ENCODE measurements around the gene NIFK. TPM values are rescaled to one million over a fixed set of nuclear protein-coding genes. Genes with fewer than 3 reads are reported as not detected.

Gene NIFK
- total and polyA plus RNA-seq, 2 donors (not counting 1 experiment from before 2014, with no cell fraction given) = 9.2 to 56.3 TPM

DNA sequence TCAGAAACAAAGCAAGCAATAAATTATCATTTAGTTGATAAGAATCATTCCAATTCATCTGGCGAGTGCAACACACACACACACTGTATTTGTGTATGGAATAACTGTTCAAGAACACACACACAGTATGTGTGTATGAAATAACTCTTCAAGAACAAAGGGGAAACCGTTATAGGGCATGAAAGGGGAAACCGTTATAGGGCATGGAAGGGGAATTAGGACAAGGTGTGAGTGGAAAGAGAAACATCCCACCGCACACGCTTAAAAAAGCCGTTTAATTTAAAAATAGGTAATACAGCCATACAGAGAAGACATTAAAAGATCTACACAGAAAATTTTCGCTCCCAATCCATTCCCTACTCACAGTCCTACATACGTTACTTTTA is 18.2 kb upstream of the NIFK start:
- 0% methylated on average over 2 of the region's 8 CpGs for WGBS (ENCODE audit: insufficient coverage)
- Histone ChIP-seq H4K20me1 (ENCODE audit: control insufficient read depth, insufficient read depth, low read length, poor library complexity, severe bottlenecking) (no peaks in the 10 kb centered on the region), H3K27me3 (replicated peaks in 1 of 4; ENCODE audit: control extremely low read depth in 1 of 4, control insufficient read depth in 3 of 4, insufficient read depth in 4 of 4, low read length in 3 of 4) (no peaks in the 10 kb centered on the region), H3K9ac (ENCODE audit: low read length) (peak overlapping the region; percentile 96), H3K4me2 (replicated peaks; ENCODE audit: low read depth, low read length, poor library complexity, severe bottlenecking) (peak overlapping the region; percentile 91), H2AFZ (ENCODE audit: insufficient read depth, low read depth, low read length, poor library complexity, severe bottlenecking) (peak overlapping the region; percentile 82), H3K4me1 (ENCODE audit: control insufficient read depth in 2 of 2, insufficient read depth in 2 of 2, low read length in 2 of 2) (peaks cover 14 to 19% of the 10 kb centered on the region in 2 donors), H3K36me3 (replicated peaks in 1 of 2; ENCODE audit: control extremely low read depth in 1 of 2, control insufficient read depth in 1 of 2, extremely low read depth in 1 of 2, insufficient read depth in 2 of 2, low read length in 1 of 2) (peaks cover 0 to 19% of the 10 kb centered on the region in 2 experiments), H3K79me2 (ENCODE audit: control insufficient read depth, insufficient read depth, low read length) (peaks cover 28% of the 10 kb centered on the region), H3K4me3 (ENCODE audit: control extremely low read depth in 1 of 5, extremely low read depth in 1 of 5, insufficient read depth in 1 of 5, low read depth in 2 of 5, low read length in 4 of 5) (peak overlapping the region; percentile 58 to 99 (median 80)), H3K27ac (ENCODE audit: low read length in 2 of 2) (peak overlapping the region; percentile 22 to 72), H3K9me3 (ENCODE audit: control extremely low read depth in 1 of 3, control insufficient read depth in 2 of 3, insufficient read depth in 1 of 3, low read length in 2 of 3) (no peaks in the 10 kb centered on the region)
- Mint-ChIP-seq H3K4me1 (peaks cover 27% of the 10 kb centered on the region), H3K9me3 (ENCODE audit: insufficient read depth) (no peaks in the 10 kb centered on the region), H3K27me3 (no peaks in the 10 kb centered on the region), H3K27ac (peak overlapping the region; percentile 96), H3K4me3 (peak overlapping the region; percentile 90)
- intact Hi-C loops (cut with micrococcal nuclease) = loop anchor here (1.0 kb wide), 3 partner anchors 18 to 225 kb away; partner anchors contain the start of genes CLASP1 and RNU4ATAC
- POLR2A ChIA-PET = interaction anchor here (1.6 kb wide), 1 partner anchor 18 kb away, joined by 11 read pairs; the partner anchor contains the start of gene NIFK
- CTCF ChIA-PET = interaction anchor here (1.3 kb wide), 1 partner anchor 224 kb away, joined by 3 read pairs; the partner anchor contains the start of gene RNU4ATAC
- DNase-seq = no peak
- ATAC-seq (ENCODE audit: low read depth) = no peak
- TF ChIP-seq, protein P1, sequence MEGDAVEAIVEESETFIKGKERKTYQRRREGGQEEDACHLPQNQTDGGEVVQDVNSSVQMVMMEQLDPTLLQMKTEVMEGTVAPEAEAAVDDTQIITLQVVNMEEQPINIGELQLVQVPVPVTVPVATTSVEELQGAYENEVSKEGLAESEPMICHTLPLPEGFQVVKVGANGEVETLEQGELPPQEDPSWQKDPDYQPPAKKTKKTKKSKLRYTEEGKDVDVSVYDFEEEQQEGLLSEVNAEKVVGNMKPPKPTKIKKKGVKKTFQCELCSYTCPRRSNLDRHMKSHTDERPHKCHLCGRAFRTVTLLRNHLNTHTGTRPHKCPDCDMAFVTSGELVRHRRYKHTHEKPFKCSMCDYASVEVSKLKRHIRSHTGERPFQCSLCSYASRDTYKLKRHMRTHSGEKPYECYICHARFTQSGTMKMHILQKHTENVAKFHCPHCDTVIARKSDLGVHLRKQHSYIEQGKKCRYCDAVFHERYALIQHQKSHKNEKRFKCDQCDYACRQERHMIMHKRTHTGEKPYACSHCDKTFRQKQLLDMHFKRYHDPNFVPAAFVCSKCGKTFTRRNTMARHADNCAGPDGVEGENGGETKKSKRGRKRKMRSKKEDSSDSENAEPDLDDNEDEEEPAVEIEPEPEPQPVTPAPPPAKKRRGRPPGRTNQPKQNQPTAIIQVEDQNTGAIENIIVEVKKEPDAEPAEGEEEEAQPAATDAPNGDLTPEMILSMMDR (IDR thresholded peaks at IDR 0.05) = no peak
- TF ChIP-seq EZH2 (IDR thresholded peaks at IDR 0.05; ENCODE audit: borderline replicate concordance, insufficient read depth, low read depth, low read length, poor library complexity, severe bottlenecking) = no peak

DNA sequence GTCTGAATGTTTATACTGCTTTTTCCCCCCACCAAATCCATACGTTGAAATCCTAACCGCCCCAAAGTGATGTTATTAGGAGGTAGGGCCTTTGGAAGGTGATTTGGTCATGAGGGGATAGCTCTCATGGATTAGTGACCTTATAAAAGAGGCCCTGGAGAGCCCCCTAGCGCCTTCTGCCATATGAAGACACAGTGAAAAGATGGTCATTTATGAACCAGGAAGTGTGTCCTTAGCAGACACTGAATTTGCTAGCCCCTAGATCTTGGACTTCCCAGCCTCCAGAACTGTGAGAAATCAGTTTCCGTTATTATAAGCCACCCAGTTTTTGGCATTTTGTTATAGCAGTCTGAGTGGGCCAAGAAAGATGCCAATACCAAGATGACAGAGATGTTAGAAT is 11.5 kb upstream of the NIFK start:
- POLR2A ChIA-PET = no interaction called here
- no peaks in the 10 kb centered on the region for H3K4me1 ChIP-seq (ENCODE audit: control insufficient read depth in 2 of 2, insufficient read depth in 2 of 2, low read length in 2 of 2)
- no peak overlapping the region for H3K4me3 ChIP-seq (ENCODE audit: control extremely low read depth in 1 of 5, extremely low read depth in 1 of 5, insufficient read depth in 1 of 5, low read depth in 2 of 5, low read length in 4 of 5)
- H3K4me2 ChIP-seq (replicated peaks; ENCODE audit: low read depth, low read length, poor library complexity, severe bottlenecking) = no peak overlapping the region
- Mint-ChIP-seq H3K27me3 (no peaks in the 10 kb centered on the region), H3K4me3 (no peak overlapping the region), H3K9me3 (ENCODE audit: insufficient read depth) (no peaks in the 10 kb centered on the region), H3K4me1 (no peaks in the 10 kb centered on the region), H3K27ac (no peak overlapping the region)
- H3K9ac ChIP-seq (ENCODE audit: low read length) = no peak overlapping the region
- no peaks in the 10 kb centered on the region for H4K20me1 ChIP-seq (ENCODE audit: control insufficient read depth, insufficient read depth, low read length, poor library complexity, severe bottlenecking)
- WGBS (ENCODE audit: insufficient coverage) = 71% methylated on average over 2 of the region's 4 CpGs
- intact Hi-C loops (cut with micrococcal nuclease) = loop anchor here (10.0 kb wide), 1 partner anchor 343 kb away; no protein-coding TSS in a partner anchor
- no peak overlapping the region for H3K27ac ChIP-seq (ENCODE audit: low read length in 2 of 2)
- H3K27me3 ChIP-seq (replicated peaks in 1 of 4; ENCODE audit: control extremely low read depth in 1 of 4, control insufficient read depth in 3 of 4, insufficient read depth in 4 of 4, low read length in 3 of 4) = no peaks in the 10 kb centered on the region
- no peak overlapping the region for H2AFZ ChIP-seq (ENCODE audit: insufficient read depth, low read depth, low read length, poor library complexity, severe bottlenecking)
- no peak for TF ChIP-seq EZH2 (IDR thresholded peaks at IDR 0.05; ENCODE audit: borderline replicate concordance, insufficient read depth, low read depth, low read length, poor library complexity, severe bottlenecking)
- TF ChIP-seq, protein P1 (IDR thresholded peaks at IDR 0.05) = no peak
- no peaks in the 10 kb centered on the region for H3K9me3 ChIP-seq (ENCODE audit: control extremely low read depth in 1 of 3, control insufficient read depth in 2 of 3, insufficient read depth in 1 of 3, low read length in 2 of 3)
- no peaks in the 10 kb centered on the region for H3K36me3 ChIP-seq (replicated peaks in 1 of 2; ENCODE audit: control extremely low read depth in 1 of 2, control insufficient read depth in 1 of 2, extremely low read depth in 1 of 2, insufficient read depth in 2 of 2, low read length in 1 of 2)
- ATAC-seq (ENCODE audit: low read depth) (no peak), DNase-seq (no peak)
- no peaks in the 10 kb centered on the region for H3K79me2 ChIP-seq (ENCODE audit: control insufficient read depth, insufficient read depth, low read length)
- CTCF ChIA-PET = interaction anchor here (1.0 to 1.3 kb wide), 2 partner anchors 19 to 346 kb away, joined by 3 to 4 read pairs; no protein-coding TSS in a partner anchor
